ENCODE results near the gene KIRREL1.

DNA sequence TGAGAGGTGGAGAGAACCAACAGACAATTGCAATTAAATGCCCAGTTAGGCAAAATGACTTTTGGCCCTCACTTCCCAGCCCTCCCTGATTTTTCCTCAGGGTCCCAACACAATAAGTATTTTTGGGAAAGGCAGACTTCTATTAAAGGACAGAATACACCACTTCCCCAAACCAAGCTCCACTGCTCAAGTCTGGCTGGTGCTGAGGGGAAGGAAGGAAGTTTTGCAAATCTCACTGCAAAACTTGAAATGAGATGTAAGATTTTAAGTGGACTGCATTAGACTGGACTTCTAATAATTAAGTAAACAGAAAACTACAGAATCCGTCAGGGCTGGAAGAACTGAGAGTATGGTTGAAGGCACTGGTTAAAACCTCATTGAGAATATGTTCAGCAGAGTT is 155.0 kb downstream of the KIRREL1 start:
- TF ChIP-seq, protein P1, sequence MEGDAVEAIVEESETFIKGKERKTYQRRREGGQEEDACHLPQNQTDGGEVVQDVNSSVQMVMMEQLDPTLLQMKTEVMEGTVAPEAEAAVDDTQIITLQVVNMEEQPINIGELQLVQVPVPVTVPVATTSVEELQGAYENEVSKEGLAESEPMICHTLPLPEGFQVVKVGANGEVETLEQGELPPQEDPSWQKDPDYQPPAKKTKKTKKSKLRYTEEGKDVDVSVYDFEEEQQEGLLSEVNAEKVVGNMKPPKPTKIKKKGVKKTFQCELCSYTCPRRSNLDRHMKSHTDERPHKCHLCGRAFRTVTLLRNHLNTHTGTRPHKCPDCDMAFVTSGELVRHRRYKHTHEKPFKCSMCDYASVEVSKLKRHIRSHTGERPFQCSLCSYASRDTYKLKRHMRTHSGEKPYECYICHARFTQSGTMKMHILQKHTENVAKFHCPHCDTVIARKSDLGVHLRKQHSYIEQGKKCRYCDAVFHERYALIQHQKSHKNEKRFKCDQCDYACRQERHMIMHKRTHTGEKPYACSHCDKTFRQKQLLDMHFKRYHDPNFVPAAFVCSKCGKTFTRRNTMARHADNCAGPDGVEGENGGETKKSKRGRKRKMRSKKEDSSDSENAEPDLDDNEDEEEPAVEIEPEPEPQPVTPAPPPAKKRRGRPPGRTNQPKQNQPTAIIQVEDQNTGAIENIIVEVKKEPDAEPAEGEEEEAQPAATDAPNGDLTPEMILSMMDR (conservative IDR thresholded peaks at IDR 0.05 in 1 of 2, IDR thresholded peaks at IDR 0.05 in 1 of 2; ENCODE audit: low read depth in 1 of 2, low read length in 2 of 2), result no peak
- TF ChIP-seq EZH2 (IDR thresholded peaks at IDR 0.05; ENCODE audit: low read length, missing control alignments), result no peak

Measured in fibroblast of lung (primary cell).